HEK293 (cell line): ENCODE results near the gene KRTAP12-4.

Experiments
- BCL11A ChIP-seq: fragments of 450-650 bp; formaldehyde crosslinking; IDR thresholded peaks from 2 replicates; pipeline ENCODE4 v1.5.1; 2016; ENCODE audit warnings: low read depth, missing biosample characterization, missing genetic modification characterization
- SCRT2 ChIP-seq: fragments of 450-650 bp; formaldehyde crosslinking; IDR thresholded peaks from 2 replicates; pipeline ENCODE4 v1.5.1; 2016; ENCODE audit warnings: missing biosample characterization, missing genetic modification characterization
- ZBTB1 ChIP-seq: fragments of 450-650 bp; formaldehyde crosslinking; IDR thresholded peaks from 2 replicates; pipeline ENCODE4 v1.5.1; 2016; ENCODE audit warnings: missing biosample characterization, missing genetic modification characterization
- ZBTB17 ChIP-seq: fragments of 450-650 bp; formaldehyde crosslinking; IDR thresholded peaks from 2 replicates; pipeline ENCODE4 v1.5.1; 2016; ENCODE audit warnings: missing biosample characterization, missing genetic modification characterization
- ZNF280C ChIP-seq: fragments of 450-650 bp; formaldehyde crosslinking; IDR thresholded peaks from 2 replicates; pipeline ENCODE4 v1.5.1; 2016; ENCODE audit warnings: missing biosample characterization, missing genetic modification characterization
- ZNF398 ChIP-seq: fragments of 450-650 bp; formaldehyde crosslinking; IDR thresholded peaks from 2 replicates; pipeline ENCODE4 v1.5.1; 2017; ENCODE audit warnings: missing biosample characterization, missing genetic modification characterization
- ZNF423 ChIP-seq: fragments of 450-650 bp; formaldehyde crosslinking; IDR thresholded peaks from 2 replicates; pipeline ENCODE4 v1.5.1; 2016; ENCODE audit warnings: missing biosample characterization, missing genetic modification characterization
- ZNF792 ChIP-seq: fragments of 450-650 bp; formaldehyde crosslinking; IDR thresholded peaks from 2 replicates; pipeline ENCODE4 v1.5.1; 2016; ENCODE audit warnings: missing biosample characterization, missing genetic modification characterization

GRCh38 chr21:44671911-44672310 is 17.5 kb upstream of the KRTAP12-4 start:
- no peak for TF ChIP-seq ZBTB1 (tag by site-specific recombination)
- TF ChIP-seq ZNF423 (tag by site-specific recombination), result no peak
- TF ChIP-seq ZNF792 (tag by site-specific recombination), result no peak
- no peak for TF ChIP-seq ZBTB17 (tag by site-specific recombination)
- TF ChIP-seq ZNF398 (tag by site-specific recombination), result no peak
- TF ChIP-seq ZNF280C (tag by site-specific recombination), result no peak
- TF ChIP-seq BCL11A (tag by site-specific recombination), result no peak
- TF ChIP-seq SCRT2 (tag by site-specific recombination), result no peak
